Measurements from ENCODE around the gene FBXW7. TPM values are rescaled to one million over a fixed set of nuclear protein-coding genes. Genes with fewer than 3 reads are reported as not detected.
A peak's percentile ranks its signal among the peaks of the same experiment; 100 is the strongest.

FBXW7 gene
- polyA plus RNA-seq, 1 donor from 2014 or later, result 55.7 TPM

- Histone ChIP-seq H3K9ac (ENCODE audit: low read length) (no peak overlapping the region), H3K36me3 (ENCODE audit: insufficient read depth, low read length) (no peaks in the 10 kb centered on the region), H3K27ac (ENCODE audit: low read length) (no peak overlapping the region), H4K20me1 (ENCODE audit: insufficient read depth) (no peaks in the 10 kb centered on the region), H3K9me2 (ENCODE audit: insufficient read depth, low read length) (no peaks in the 10 kb centered on the region), H3K4me2 (ENCODE audit: low read length) (no peak overlapping the region), H3K4me3 (ENCODE audit: low read length) (no peak overlapping the region), H3K79me2 (replicated peaks; ENCODE audit: insufficient read depth, low read length) (peaks cover 3% of the 10 kb centered on the region), H3F3A (ENCODE audit: insufficient read depth, low read length, poor library complexity, severe bottlenecking) (no peaks in the 10 kb centered on the region), H3K9me3 (ENCODE audit: low read length) (no peaks in the 10 kb centered on the region), H2AFZ (ENCODE audit: low read depth, low read length) (no peak overlapping the region), H3K27me3 (ENCODE audit: insufficient read depth, low read depth, low read length) (no peaks in the 10 kb centered on the region)
- TF ChIP-seq SMC3 (conservative IDR thresholded peaks at IDR 0.05; ENCODE audit: poor library complexity) (peak; percentile 86), REST (IDR thresholded peaks at IDR 0.05; ENCODE audit: borderline replicate concordance) (no peak), POLR2AphosphoS5 (IDR thresholded peaks at IDR 0.05) (no peak), EP300 (conservative IDR thresholded peaks at IDR 0.05; ENCODE audit: poor library complexity, severe bottlenecking) (no peak), EZH2 (IDR thresholded peaks at IDR 0.05; ENCODE audit: borderline replicate concordance, insufficient read depth, low read length, poor library complexity, severe bottlenecking) (no peak), TAF1 (IDR thresholded peaks at IDR 0.05; ENCODE audit: low read depth) (no peak), RAD21 (conservative IDR thresholded peaks at IDR 0.05) (peak; percentile 86), MXI1 (conservative IDR thresholded peaks at IDR 0.05; ENCODE audit: poor library complexity, severe bottlenecking) (no peak), CTCF (IDR thresholded peaks at IDR 0.05; ENCODE audit: poor library complexity, severe bottlenecking) (peak; percentile 86)
Measured at GRCh38 chr4:152500800-152501434, 35.0 kb downstream of the FBXW7 start.

- Histone ChIP-seq H3K79me2 (replicated peaks; ENCODE audit: insufficient read depth, low read length) (peaks cover 3% of the 10 kb centered on the region), H2AFZ (ENCODE audit: low read depth, low read length) (no peak overlapping the region), H3K9me2 (ENCODE audit: insufficient read depth, low read length) (no peaks in the 10 kb centered on the region), H3K9ac (ENCODE audit: low read length) (no peak overlapping the region), H3K27me3 (ENCODE audit: insufficient read depth, low read depth, low read length) (no peaks in the 10 kb centered on the region), H3K4me3 (ENCODE audit: low read length) (no peak overlapping the region), H3K9me3 (ENCODE audit: low read length) (no peaks in the 10 kb centered on the region), H3K36me3 (ENCODE audit: insufficient read depth, low read length) (no peaks in the 10 kb centered on the region), H3K27ac (ENCODE audit: low read length) (no peak overlapping the region), H4K20me1 (ENCODE audit: insufficient read depth) (no peaks in the 10 kb centered on the region), H3F3A (ENCODE audit: insufficient read depth, low read length, poor library complexity, severe bottlenecking) (no peaks in the 10 kb centered on the region), H3K4me2 (ENCODE audit: low read length) (no peak overlapping the region)
- TF ChIP-seq POLR2AphosphoS5 (IDR thresholded peaks at IDR 0.05), result no peak
Measured at GRCh38 chr4:152500275-152500674, 35.6 kb downstream of the FBXW7 start.

All from neural cell (in vitro differentiated cells).